HG03469 (cell line): ENCODE measurements around the gene TRAM2.

Experiments used
- ATAC-seq: cut with Tn5 transposase; IDR thresholded peaks from one replicate; pipeline ENCODE4 v1.9.1; 2021; ENCODE audit warnings: mild to moderate bottlenecking, moderate library complexity, moderate number of reproducible peaks; ENCODE audit not compliant: unreplicated experiment

The TRAM2 gene

DNA sequence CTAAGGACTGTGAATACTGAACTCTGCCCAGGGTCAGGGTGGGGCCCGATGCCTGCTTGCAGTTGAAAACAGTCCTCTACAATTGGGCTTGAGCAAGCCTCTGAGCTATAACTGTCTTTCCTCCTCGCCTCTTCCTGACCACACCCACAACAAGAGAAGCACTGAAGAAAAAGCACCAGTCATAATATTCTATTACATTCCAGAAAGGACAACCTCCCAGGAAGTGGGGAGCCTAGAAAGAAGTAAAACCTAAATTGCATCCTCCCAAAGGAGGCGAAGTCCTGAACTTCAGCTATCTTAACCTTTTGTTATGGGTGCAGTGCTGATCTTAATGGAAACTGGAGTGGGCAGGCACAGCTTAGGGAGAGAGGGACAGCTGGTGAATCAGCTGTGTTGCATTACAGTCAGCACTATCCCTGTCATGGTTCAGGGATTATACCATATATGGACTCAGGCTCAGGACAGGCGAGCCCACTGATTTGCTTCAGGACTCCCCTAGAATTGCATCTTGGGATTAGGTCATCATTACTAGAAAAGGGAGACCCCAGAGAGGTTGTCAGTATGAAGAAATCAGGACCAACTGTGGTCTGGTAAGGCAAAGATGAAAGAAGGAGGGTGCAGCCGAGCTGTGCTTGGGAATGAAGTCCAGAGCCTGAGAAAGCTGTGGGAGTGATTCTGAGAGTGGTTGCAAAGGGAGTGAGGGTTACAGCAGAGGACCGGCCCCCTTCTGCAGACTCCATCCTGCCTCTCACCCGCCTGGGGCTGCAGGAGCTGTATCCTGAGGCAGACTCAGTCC lies 18.3 kb upstream of the TRAM2 start:
- ATAC-seq, result peak; percentile 59

DNA sequence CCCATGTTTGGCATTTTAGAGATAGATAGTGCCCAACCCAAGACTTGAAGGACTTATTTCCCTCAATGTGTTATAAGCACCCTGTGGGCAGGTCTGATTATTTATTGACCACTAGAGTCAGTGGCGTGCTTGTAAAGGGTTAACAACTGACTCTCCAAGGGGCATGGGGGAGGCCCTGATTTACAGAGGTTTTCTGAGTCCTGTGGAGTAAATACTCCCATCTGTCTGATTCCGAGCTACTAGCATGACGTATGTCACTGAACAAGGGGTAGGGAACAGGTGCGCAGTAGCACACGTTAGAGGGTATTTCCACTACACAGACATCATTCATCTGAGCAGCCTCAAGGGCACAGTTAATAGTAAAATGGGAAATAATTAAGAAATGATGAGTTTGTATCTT lies 17.4 kb upstream of the TRAM2 start:
- ATAC-seq, result no peak

DNA sequence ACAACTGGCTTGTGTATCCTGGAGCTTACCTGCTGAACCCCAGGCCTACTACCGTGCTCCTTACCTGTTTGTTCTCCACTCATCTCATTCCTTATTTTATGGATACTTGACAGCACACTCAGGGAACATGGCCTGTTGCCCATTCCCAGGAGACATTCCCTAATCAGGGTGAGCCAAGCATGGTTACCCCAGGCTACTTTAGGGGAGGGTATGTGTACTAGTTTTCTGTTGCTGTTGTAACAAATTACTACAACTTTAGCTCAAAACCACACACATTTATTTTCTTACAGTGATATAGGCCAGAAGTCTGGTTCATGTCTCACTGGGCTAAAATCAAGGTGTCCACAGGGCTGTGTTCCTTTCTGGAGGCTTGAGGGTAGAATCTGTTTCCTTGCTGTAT lies 15.0 kb upstream of the TRAM2 start:
- no peak for ATAC-seq

DNA sequence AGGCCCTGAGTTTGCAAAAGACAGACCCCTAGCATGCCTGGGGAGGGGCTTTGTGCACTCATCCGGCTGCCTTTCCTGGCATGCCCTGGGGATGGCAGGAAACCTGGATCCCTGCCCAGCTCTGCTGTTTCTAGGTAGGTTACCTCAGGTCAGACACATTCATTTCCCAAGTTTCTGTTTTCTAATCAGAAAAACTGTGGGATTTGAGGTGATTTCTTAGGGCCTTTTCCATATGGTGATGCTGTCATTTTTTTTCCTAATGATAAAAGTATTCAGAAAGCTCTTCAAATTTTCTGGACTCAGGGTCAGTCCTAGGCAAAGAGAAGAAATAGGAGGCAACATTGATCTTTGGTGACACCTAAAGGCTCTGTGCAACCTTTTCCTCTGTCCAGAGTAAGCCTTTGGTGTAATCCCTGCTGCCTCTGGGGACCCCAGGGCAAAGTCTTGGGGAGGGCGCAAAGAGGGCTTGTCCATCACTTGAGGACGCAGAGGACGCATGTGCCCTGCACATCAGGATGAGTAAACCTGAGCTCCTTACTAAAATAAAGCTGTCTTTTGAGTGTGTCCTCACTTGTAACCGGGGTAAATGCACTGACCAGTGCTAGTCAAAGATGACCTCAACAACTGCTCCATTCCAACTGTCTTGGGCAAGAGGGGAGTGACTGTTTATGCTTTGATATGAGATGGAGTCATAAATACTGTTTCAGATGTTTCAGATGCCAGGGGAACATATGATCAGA lies 13.5 kb upstream of the TRAM2 start:
- ATAC-seq, result no peak

DNA sequence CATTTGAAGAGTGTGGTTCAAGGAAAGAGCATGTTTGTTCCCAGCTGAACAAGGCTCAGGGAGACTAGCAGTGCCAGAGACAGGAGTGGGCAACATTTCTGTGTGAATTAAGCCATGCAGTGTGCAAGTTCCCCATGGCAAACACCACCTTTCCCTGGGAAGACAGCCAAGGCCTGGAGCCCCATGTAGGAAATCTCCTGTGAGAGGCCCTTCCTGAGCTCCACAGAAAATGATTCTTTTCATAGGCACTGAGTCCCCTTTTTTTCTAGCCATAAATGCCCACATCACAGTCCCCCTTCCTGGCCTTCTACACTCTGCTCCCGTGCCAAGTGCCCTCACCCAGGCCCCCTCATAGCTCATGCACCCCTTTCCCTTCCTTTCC lies 11.8 kb upstream of the TRAM2 start:
- no peak for ATAC-seq

DNA sequence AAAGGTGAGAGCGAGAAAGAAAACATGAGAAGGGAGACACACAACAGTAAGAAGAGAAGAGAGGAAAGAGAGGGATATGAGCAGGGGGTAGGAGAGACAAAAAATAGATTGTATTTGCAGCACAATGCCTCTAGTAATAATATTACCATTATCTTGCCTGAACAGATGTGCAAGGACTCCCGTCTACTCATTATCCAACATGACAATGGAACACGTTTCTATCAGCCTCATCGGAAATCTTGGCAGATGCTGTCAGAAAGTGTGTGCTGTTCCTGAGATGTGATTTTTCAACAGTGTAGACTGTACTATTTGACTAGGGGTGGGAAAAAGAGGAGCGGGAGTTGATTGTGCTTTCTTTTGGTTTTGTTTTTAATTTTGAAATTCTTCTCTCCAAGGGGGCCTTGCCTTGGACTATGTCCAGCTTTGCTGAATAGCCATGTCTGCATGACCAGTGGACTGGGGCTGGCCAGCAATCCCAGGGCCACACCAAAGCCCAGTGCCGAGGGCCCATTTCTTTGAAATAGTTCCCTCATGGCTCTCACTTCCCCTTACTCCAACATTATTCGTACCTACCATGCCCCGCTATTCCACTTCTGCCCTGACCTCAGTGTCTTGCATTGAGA lies 11.3 kb upstream of the TRAM2 start:
- ATAC-seq, result no peak

DNA sequence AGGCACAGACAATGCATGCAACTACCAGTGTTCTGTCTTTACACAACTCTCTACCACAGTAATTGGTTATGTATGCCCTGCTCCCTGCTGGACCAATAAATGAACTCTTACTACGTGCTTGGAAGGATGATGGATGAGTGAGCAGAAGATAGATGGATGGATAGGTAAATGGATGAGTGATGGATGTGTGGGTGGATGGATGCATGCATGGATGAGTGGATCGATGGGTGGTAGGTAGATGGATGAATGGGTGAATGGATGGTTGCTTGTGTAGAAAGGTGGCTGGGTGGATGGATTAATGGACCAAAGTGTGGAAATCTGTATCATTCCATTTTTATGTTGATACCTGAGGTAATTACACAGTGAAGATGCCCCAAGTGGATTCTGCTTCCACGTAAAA lies 10.1 kb upstream of the TRAM2 start:
- ATAC-seq, result no peak

DNA sequence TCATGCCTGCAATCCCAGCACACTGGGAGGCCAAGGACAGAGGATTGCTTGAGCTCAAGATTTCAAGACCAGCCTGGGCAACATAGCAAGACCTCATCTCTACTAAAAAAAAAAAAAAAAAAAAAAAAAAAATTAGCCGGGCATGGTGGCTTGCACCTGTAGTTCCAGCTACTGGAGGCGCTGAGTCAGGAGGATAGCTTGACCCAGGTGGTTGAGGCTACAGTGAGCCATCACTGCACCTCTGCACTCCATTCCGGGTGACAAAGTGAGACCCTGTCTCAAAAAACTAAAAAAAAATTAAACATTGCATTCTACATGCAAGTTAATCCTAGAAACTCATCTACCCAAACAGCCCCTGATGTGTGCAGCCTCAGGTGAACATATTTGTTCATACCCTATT lies 7.3 kb upstream of the TRAM2 start:
- no peak for ATAC-seq

DNA sequence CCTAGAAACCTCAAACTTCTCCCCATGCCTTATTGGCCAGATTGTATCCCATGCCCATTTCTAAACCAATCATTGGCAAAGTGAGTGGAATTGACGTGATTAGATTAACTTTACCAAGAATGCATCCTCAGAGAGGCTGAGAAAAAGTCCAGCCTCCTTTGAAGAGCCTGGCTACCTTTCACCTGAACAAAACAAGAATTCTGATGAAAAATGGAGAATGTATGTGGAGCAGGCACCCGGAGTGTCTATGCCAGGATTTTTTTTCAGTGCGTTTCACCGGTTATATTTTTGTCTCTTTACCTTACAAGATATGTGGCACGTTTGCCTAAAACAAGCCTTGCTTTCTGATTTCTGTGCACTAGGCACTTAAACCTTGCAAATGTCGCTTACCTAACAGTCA lies 6.1 kb upstream of the TRAM2 start:
- no peak for ATAC-seq

DNA sequence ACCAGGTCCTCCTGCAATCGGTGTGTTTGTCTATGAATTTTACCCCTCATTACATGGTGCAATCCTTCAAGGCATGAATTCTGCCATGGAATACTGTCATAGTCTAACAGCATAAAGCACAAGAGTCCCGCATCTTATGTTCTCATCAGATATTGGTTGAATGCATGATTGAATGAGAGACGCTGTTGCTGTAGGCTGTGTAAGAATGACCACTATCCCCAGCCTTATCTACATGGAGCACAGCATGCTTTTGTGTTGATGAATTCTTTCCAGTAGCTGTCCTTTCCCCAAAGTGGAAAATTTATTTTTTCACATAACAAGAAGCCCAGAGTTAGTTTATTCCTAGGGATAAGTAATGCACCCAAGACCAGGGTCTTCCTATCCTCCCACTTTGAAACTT lies 5.6 kb upstream of the TRAM2 start:
- no peak for ATAC-seq

DNA sequence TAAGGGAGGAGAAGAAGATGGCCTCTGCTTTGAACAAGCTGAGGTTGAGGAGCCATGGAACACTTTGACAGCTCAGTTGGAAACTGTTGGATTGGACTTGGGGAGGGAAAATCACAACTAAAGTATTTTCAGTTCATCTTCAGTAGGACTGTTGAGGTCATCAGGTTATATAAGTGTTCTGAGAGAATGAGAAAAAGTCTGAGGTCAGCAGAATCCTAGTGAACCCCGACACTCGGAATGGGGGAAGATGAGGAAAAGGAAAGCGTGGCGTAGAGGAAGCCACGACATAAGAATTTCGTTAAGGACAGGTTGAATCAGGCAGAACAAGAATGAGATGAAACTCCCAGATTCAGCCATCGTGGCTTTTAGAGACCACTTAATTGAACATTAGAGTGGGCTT lies 4.0 kb upstream of the TRAM2 start:
- no peak for ATAC-seq

DNA sequence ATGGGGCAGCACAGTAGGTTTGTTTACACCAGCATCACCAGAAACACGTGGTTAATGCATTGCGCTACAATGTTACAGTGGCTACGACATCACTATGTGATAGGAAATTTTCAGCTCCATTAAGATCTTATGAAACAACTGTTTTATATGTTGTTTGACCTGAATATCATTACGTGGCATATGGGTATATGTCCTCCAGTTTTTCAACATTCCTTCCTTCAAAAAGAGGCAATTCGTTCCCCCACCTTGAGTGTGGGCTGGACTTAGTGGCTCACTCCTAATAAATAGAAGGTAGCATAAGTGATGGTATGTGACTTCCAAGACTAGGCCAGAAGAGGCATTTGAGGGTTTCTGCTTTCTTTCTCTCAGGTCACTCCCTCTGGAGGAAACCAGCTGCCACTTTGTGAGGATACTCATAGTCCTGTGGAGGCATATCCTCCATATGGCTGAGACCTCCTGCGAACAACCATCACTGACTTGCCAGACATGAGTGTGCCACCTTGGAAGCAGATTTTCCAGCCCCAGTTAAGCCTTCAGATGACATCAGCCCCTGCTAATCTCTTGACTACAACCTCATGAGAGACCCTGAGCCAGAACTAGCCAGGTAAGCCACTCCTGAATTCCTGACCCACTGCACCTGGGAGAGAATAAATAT lies 2.3 kb upstream of the TRAM2 start:
- no peak for ATAC-seq

DNA sequence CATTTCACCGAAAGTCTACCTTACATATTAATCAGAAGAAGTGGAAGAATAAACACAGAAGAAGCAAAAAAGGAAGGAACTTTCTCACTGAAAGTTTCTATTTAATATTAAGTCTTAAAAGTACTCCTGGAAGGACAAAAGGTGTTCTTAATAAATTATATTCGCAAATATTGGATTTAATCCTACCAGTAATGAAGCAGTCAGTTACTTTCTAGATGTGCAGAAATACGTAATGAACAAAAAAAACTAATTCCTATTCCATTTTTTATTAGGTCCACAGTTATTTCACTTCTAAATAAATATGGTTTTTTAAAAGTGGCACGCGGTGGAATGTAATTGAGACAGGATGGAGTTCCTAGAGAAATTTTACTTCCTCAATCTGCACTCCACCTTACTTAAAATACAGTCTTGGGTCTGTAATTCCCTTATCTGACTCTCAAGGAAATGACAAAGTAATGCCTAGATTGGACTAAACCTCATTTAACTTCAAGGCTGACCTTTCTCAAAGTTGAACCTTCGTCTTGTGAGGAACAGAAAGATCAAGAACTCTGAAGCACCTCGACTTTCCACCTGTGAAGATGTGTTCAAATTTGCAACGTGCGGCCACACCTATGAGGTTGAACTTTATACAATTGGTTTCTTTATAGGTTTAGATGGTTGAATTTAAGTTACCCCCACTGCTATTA lies 1.1 kb upstream of the TRAM2 start:
- no peak for ATAC-seq

DNA sequence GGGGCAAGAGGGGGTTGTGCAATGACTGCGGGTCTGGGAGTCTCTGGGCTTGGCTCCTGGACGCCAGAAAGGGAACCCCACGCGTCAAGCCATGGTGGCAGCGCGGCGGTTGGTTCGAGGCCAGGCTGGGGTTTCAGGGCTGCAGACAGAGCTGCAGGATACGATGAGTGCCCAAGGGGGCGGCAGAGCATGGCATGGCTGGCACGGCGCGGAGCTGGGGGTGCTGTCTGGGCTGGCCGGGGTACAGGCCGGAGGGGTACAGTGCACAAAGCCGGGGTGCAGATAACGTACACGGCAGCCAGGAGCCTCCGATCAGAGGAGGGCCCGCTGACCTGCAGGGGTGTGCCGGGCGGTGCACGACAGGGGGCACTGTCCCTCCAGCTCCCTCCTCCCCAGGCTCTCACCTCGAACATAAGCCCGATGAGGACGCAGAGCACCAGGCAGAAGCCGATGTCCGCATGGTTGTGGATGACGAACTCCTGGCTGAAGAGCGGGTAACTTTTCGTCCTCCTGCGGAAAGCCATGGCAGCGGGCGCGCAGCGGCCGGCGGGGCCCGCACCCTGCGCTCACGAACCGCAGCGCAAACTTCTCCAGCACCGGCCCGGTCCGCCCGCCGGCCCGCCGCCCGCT lies 353 bp downstream of the TRAM2 start:
- peak; percentile 42 for ATAC-seq

DNA sequence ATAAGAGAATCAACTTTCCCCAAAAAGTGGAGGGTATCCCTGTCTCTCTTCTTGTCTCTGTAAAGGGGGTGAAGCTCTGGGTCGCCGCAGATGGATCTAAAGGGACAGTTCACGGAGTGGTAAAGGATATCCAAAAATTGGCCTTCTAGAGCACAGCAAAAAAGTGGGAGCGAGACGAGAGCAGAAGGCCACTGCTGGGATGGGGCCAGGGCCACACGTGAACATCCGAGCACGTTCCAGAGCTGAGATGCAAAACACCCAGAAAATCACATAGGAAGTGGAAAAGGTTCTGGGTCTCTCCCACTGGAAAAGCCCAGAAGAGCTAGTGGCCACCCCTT lies 837 bp downstream of the TRAM2 start:
- ATAC-seq, result no peak

DNA sequence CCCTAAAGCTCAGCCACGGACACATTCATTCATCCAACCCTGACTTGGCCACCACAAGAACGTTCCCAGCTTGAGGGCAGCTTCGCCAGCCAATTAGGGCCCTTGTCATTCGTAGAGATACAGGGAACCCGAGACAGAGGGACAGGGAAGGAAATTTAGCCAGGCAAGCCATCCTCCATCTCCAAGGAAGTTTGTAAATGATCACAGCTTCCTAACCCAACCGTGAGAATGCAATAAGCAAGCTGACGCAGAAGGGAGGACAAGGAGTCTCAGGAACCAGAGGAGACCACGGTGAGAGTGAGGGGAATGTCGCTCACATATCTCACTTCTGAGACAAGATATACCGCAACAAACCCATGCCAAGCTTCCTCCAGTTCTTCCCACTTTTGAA lies 1.4 kb downstream of the TRAM2 start:
- ATAC-seq, result no peak

DNA sequence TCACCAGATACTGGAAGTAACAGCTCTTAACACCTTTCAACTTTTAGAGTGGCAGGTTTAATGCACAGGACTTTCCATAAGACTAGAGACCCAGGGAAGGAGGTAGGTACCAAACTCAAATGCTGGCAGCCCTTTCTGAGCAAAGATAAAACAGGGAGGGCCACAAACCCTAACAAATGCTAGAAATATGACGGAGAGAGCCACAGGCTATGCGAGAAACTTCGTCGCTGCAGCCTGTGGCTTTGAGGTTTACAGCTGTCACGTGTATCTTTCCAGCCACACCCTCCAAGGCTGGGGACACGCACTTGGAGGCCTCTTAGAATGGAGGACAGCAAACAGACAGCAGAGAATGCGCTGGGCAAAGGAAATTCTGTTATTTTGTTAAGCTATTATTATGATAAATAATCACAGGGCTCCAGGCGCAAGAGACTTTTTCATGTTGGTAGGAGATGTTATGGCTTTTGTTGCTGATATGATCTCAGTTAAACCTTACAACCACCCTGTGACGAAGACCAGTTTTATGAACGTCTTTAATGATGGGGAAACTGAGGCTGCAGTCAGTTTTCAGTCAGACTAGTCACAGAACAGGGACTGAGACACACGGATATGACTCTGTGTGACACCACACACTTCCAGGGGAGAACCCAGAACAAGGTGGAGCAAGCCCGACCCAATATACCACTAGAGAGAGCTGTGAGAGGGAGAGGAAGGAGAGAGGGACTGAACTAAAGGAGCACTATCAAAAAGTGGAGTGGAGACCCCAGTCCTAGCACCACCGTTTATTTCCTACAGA lies 2.0 kb downstream of the TRAM2 start:
- ATAC-seq, result peak; percentile 38

DNA sequence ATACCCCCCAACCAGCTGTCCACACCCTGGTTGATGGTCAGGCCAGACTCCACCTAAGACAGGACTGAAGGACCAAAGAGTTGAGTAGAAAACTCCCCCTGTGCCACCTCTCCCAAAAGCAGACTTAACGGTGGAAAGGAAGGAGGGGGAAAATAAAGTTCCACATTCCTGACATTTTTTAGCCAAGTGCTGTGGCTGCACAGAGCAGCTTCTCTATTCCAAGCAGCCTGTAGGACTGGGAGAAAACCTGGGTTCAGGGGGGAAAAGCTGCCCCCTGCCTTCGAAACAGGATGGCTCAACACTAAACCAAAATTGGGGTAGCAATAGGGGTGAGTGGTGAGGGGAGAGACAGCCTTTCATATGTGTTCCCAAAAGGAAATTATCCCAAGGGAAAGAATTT lies 3.6 kb downstream of the TRAM2 start:
- no peak for ATAC-seq

DNA sequence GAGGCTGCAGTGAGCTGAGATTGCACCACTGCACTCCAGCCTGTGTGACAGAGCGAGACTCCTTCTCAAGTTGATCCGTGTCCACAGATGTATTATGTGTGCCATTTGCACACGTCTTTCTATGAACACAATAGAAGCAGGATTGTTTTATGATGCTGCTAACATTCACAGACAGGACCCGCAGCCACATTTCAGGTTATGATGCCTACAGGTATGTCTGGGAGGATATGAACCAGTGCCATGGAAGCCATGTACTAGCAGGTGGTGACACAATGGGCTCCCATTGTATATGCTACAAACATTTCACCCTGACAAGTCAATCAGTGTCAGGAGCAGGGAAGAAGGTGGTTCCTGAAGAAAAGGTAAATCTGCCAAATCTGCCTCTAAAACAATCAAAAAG lies 4.3 kb downstream of the TRAM2 start:
- ATAC-seq, result no peak
